ENCODE results near the gene CARD14.

Gene CARD14

DNA sequence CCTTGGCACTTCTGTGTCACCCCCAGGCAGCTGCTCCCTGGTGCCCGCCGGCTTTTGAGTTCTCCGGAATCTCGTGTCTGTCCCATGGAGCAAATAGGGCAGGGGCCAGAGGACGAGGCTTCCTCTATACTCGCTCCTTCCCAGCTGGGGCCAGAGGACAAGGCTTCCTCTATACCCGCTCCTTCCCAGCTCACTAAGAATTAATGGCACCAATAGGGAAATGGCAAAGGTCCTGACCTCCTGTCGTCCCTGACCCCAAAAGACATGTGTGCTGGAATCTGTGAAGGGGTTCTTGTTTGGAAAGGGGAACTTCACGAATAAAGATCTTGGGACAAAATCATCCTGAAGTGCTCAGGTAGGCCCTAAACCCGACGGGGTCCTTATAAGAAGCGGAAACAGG is 42.7 kb downstream of the CARD14 start:
- no peak for DNase-seq (ENCODE audit: low spot score)

GRCh38 chr17:80212962-80213642 is 43.3 kb downstream of the CARD14 start:
- no peak for DNase-seq (ENCODE audit: low spot score)

DNA sequence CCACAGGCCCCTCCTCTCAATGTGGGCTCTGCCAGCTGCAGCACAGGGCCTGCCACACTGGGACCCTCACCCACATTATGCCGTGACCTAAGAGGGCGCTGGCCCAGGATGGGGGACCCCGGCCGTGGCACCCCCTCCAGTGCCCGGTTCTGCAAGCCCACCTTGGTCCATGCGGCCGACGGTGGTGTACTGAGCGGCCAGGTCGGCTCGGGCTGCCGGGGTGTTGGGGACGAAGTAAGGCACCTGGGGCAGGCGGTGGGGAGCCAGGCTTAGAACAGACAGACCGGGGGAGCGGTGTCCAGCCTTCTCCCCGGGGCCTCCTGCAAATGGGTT is 43.8 kb downstream of the CARD14 start:
- no peak for DNase-seq (ENCODE audit: low spot score)

DNA sequence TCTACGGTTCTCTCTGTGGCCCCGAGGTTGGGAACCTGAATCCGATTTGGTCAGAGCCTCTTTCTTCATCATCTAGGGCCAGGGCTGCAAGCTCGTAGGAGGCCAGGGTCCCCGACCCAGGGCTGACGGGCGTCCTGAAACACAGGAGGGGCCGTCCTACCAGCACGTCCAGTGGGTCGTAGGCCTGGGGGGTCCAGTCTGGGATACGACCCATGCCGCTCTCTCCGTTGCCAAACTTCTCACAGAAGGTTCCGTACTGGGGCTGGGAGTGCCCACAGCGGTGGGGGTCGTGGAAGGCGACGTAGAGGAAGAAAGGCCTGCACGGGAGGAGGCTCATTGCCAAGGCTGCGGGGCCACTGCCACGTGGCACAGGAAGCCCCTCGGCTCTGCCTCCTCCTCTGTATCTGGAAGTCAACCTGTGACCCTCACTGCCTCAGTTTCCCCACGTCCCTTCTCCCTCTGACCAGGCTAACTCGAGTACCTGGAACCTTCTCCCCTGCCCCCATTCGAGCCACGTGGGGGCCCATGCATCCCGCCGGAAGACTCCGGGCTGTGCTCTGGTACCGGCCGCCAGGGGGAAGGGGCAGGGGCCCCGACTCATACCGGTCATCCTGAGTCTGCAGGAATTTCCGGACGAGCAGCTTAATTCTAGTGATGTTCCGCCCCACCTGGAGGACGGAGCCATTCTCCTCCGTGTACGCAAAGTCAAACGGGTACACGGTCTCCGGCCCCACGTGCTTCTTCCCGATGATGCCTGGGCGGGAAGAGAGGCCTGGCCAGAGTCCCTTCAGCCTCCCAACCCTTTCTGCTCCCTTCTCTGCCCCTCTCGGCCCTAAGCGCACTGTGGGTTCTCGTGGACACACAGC is 44.4 kb downstream of the CARD14 start:
- DNase-seq (ENCODE audit: low spot score) = no peak

DNA sequence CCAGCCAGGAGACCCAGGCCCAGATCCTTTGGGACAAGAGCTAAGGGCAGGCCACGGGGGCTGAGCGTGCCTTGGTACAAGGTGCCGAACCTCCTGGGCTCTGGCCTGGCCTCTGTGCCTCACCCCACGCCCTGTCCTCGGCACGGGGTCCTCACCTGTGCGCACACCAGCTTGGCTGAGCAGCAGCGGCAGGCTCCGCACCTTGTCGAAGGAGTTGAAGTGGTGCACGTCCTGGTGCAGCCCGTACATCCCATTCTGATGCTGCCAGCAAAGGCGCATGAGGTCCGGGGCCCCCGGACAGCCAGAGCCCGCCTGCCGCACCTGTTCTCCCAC is 45.0 kb downstream of the CARD14 start:
- no peak for DNase-seq (ENCODE audit: low spot score)

- no peak for DNase-seq (ENCODE audit: low spot score)
Observed at GRCh38 chr17:80216473-80217456, 46.9 kb downstream of the CARD14 start.

DNA sequence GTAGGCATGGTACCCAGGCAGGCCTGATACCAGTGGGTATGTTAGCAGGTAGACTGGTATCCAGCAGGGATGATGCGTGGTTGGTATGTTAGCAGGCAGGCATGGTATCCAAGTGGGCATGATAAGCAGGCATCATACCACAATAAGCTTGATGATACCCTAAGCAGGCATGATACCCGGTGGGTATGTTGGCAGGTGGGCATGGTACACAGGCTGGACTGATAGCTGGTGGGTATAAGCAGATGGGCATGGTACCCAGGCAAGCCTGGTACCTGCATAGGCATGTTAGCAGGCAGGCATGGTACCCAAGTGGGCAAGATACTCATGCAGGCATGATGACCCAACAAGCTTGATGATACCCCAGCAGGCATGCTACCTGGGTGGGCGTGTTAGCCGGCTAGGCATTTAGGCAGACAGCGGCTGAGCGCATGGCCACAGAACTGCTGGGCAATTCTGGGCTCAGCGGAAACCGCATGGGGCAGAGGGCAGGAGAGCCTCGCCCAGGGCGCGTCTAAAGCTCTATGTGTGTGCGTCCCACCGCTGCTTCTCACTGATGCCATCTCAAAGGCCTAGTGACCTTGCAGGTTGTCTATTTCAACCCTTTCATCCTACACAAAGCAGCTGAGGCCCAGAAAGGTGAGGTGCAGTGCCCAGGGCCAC is 48.0 kb downstream of the CARD14 start:
- DNase-seq (ENCODE audit: low spot score) = no peak

GRCh38 chr17:80218391-80218790 is 48.6 kb downstream of the CARD14 start:
- no peak for DNase-seq (ENCODE audit: low spot score)

GRCh38 chr17:80219013-80219762 is 49.4 kb downstream of the CARD14 start:
- peak; percentile 79 for DNase-seq (ENCODE audit: low spot score)

DNA sequence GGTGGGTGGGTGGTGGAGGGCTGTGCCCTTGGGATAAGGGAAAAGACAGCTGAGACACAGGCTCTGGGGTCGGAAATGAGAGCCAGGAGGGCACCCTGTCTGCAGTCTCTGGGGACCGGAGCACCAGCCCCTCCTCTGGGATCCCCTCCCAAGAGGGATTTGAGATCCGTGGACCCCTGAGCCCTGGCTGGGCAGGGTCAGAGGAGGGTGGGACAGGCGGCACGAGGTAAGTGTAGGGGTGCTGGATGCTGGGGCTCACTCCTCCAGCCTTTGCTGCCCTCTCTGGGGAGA is 49.9 kb downstream of the CARD14 start:
- DNase-seq (ENCODE audit: low spot score) = no peak

- DNase-seq (ENCODE audit: low spot score) = peak; percentile 99
Observed at GRCh38 chr17:80220054-80220735, 50.4 kb downstream of the CARD14 start, which contains the start of the genes SGSH and SLC26A11. SGSH (minus strand) TSS chr17:80220333; CDS start chr17:80220313, 20 bp downstream. SLC26A11 (plus strand) TSS chr17:80220427; CDS start chr17:80221561, 1,134 bp downstream.

GRCh38 chr17:80220736-80221215 is 50.9 kb downstream of the CARD14 start:
- DNase-seq (ENCODE audit: low spot score) = peak; percentile 74

- DNase-seq (ENCODE audit: low spot score) = no peak
Observed at GRCh38 chr17:80221351-80222105, 51.7 kb downstream of the CARD14 start.

DNA sequence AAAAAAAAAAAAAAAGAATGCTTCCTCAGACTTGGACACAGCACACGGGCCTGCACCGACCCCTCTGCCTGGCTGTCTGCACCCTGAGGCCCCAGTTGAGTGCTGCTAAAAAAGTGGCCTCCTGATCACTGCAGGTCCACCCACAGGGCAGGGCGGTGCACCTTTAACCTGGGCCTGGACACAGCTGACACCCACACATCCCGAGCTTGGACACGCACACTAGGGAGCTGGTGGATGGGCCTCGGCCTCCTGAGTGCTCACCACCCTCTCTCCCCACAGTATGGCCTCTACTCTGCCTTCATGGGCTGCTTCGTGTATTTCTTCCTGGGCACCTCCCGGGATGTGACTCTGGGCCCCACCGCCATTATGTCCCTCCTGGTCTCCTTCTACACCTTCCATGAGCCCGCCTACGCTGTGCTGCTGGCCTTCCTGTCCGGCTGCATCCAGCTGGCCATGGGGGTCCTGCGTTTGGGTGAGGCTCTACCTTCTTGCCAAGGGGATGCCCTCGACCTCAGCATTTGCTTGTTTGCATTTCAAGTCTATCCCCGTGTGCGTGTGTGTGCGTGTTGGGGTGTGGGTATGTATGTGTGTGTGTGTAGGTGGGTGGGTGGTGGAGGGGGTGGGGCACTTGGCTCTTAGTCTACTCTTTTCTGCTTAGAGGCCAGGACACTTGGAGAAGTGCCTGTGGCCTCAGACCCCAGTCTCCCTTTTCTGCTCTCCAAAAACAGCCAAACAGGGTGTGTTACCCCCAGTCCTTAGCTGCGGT is 52.7 kb downstream of the CARD14 start:
- DNase-seq (ENCODE audit: low spot score) = no peak

GRCh38 chr17:80223142-80223815 is 53.4 kb downstream of the CARD14 start:
- no peak for DNase-seq (ENCODE audit: low spot score)

GRCh38 chr17:80223838-80224497 is 54.1 kb downstream of the CARD14 start:
- no peak for DNase-seq (ENCODE audit: low spot score)

GRCh38 chr17:80224683-80225082 is 54.9 kb downstream of the CARD14 start:
- DNase-seq (ENCODE audit: low spot score) = no peak

DNA sequence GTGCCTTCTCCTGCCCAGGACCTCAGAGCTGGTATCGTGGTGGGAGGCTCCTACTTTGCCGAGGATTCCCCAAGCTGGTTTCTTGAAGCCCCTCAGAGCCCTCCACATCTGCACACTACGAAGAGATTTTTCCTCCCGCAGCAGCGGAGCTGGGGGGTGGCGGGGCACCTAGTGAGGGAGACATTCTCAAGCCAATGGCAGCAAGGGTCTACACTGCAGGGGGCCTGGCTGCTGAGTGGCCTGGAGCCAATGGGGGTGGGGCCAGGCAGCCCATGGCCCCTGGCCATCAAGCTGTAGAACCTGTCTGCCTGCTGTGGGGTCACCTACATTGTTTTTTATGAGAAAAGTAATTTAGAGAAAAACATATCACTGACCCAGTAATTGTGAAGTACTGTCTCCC is 55.4 kb downstream of the CARD14 start:
- no peak for DNase-seq (ENCODE audit: low spot score)
